Measurements from ENCODE around the gene STIP1.

DNA sequence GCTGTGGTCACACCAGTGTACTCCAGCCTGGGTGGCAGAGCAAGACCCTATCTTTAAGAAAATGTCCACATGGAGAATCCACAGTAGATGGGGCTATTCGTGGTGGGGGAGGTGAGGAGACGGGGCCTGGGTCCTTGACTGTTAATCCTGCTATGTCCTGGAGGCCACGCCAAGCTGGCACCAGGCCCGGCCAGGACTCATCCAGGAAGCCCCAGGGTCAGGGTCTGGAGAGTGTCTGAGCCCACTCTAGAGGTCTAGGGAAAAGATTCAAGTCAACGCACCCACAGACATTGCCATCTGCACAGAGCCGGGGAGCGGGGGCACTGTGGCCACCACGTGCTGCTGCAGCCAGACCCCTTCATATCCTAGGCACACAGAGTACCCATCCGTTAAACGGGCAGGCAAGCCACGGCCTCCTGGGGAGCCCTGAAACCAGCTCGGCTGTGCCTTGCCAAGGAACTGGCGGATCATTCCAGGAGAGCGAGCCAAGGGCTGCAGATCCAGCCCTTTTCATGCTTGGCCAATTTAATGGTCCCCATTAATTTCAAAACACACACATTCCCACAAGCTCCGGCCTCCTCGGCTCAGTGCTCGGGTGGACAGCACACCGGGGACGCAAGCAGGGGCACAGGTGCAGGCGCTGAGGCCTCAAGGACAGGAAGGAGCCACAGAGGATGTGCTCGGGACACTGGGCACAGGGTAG lies 44.7 kb upstream of the STIP1 start:
- TF ChIP-seq, protein P1, sequence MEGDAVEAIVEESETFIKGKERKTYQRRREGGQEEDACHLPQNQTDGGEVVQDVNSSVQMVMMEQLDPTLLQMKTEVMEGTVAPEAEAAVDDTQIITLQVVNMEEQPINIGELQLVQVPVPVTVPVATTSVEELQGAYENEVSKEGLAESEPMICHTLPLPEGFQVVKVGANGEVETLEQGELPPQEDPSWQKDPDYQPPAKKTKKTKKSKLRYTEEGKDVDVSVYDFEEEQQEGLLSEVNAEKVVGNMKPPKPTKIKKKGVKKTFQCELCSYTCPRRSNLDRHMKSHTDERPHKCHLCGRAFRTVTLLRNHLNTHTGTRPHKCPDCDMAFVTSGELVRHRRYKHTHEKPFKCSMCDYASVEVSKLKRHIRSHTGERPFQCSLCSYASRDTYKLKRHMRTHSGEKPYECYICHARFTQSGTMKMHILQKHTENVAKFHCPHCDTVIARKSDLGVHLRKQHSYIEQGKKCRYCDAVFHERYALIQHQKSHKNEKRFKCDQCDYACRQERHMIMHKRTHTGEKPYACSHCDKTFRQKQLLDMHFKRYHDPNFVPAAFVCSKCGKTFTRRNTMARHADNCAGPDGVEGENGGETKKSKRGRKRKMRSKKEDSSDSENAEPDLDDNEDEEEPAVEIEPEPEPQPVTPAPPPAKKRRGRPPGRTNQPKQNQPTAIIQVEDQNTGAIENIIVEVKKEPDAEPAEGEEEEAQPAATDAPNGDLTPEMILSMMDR (IDR thresholded peaks at IDR 0.05; ENCODE audit: insufficient read depth, low read depth, low read length) = no peak
- TF ChIP-seq EZH2 (IDR thresholded peaks at IDR 0.05; ENCODE audit: insufficient read depth, low read length) = no peak

All from astrocyte (in vitro differentiated cells and primary cell).